LNCAP (cell line): ENCODE data around the gene POLR1D.

Experiments used
- TF ChIP-seq, protein P1 (sequence below): fragments of 450-650 bp; IDR thresholded peaks from 2 replicates; pipeline ENCODE4 v1.5.1; 2017; ENCODE audit warnings: mild to moderate bottlenecking

Gene POLR1D

DNA sequence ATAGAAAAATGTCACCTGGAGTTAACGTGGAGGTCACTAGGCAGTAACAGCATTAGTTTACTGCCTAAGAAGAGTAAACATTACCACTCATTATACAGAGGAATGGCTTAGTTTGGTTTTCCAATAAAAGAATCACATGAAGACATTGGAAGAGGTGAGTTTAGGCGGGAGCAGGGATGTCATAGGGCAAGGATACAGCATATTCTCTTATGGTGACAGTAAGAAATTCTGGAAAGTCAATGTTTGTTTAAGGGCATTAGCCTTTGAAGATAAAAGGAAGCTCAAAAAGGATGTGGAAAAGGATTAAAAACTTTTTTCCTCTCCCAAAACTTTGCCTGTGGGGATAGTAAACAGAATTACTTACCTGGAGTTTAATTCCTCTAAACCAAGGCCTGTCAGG is 4.1 kb downstream of the POLR1D start:
- TF ChIP-seq, protein P1, sequence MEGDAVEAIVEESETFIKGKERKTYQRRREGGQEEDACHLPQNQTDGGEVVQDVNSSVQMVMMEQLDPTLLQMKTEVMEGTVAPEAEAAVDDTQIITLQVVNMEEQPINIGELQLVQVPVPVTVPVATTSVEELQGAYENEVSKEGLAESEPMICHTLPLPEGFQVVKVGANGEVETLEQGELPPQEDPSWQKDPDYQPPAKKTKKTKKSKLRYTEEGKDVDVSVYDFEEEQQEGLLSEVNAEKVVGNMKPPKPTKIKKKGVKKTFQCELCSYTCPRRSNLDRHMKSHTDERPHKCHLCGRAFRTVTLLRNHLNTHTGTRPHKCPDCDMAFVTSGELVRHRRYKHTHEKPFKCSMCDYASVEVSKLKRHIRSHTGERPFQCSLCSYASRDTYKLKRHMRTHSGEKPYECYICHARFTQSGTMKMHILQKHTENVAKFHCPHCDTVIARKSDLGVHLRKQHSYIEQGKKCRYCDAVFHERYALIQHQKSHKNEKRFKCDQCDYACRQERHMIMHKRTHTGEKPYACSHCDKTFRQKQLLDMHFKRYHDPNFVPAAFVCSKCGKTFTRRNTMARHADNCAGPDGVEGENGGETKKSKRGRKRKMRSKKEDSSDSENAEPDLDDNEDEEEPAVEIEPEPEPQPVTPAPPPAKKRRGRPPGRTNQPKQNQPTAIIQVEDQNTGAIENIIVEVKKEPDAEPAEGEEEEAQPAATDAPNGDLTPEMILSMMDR, result no peak

GRCh38 chr13:27627380-27627779 is 5.7 kb downstream of the POLR1D start:
- TF ChIP-seq, protein P1, result no peak

DNA sequence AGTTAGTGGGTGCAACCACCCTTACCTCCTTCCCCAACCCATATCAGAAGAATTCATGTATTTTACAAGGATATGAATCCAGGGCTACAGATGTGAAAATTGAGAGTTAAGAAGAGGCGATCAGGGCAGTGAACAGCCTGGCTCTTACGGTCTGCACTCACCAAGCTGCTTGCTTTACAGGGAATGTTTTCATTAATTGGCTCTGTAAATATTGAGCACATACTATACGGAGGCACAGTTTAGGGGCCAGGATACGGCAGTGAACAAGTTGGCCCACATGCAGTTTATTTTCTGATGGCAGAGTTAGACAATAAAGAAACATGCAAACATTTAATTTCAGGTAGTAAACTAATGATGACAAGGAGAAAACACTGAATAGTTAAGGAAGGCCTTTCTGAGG is 6.4 kb downstream of the POLR1D start:
- TF ChIP-seq, protein P1, result no peak

DNA sequence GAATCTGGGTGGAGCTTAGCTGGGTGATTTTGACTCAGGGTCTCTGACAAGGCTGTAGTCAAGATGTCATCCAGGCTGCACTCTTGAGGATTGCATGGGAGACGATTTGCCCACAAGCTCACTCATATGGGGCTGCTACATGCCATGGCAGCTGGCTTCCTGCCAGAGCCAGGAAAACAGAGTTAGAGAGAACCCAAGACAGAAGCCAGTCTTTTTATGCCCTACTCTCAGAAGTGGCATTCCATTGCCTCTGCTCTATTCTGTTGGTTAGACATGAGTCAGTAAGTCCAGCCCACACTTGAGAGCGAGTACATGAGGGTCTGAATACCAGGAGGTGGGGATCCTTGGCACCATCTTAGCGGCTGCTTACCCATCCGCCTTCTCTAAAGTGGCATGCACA is 9.5 kb downstream of the POLR1D start:
- TF ChIP-seq, protein P1, result no peak

DNA sequence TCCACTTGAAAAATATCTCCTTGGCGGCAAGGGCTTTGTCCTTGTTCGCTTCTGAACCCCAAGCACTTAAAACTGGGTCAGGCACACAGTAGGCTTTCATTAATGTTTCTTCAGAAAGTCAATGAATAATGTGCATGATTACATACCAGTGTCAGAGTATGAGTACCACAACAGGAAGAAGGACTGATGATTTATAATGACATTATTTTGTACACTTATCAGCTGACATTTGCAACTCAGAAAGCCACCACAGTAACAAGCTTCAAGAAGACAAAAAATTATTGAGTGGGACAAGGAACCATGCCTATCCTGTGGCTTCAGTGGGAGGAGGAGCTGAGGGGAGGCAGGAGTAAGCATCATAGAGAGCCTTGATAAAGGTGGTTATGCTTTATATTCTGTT is 10.0 kb downstream of the POLR1D start:
- TF ChIP-seq, protein P1, result no peak

DNA sequence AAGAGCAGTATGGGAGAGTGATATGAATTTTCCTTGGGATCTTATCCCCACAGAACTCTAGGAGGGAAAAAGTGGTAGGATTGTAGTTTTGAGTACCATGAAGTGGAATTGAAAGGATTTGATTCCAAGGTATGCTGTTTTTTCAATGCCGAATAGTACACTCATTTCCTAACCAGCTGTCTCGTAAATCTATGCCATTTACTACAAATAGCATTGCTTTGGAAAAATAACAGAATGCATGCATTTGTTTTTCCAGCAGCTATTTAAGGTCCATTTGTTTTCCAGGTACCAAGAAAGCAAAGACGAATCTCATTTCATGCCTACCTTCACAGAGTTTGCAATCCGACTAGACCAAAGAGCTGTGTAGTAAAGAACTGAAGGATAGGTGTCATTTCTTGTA is 10.5 kb downstream of the POLR1D start:
- TF ChIP-seq, protein P1, result no peak

DNA sequence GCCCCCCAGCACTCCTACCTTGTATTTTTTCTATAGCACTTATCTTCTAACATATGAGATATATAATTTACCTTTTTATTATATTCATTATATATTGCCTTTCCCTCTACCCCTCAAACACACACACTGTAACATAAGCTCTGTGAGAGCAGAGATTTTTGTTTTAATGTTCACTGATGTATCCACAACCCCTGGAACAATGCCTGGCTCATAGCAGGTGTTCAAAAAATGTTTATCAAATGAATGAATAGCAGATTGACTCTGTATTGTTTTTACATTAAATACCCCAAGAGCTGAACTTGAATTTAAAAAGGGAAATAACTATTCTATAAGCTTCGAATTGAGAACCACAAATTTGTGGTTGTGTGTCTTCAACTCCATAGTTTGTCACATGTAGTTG is 11.0 kb downstream of the POLR1D start:
- TF ChIP-seq, protein P1, result no peak

DNA sequence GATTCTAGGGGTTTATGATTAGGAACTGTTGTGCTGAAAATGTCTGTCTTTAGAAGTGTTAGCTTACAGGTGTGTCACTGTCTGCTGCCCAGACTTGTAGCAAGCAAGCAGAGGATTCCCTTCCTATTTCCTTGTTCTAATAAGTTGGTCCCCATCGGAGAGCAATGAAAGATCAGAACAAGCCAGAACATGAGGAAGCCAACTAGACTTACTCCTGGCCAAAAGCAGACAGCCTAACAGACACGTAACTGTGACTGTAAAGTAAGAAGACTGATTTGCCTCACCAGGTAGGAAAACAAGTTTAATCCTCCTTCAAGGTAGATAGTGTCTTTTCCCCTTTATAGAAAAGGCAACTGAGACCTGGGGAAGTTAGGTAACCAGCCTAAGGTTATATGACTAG is 12.5 kb downstream of the POLR1D start:
- TF ChIP-seq, protein P1, result no peak
